Activated naive CD8-positive, alpha-beta T cell treated with anti-CD3 and anti-CD28 coated beads, Interleukin-2, amount 50 U/mL, for 24 hours (primary cell): ENCODE results near the gene ECHS1.
"Not testable (repeated sequence)": the region's sequence is repeated elsewhere in the genome, so short reads cannot be mapped to it uniquely, and the experiment has no call there.

Source experiments
- ATAC-seq: fragments of 150-1000 bp; cut with Tn5 transposase; one replicate; pipeline ENCODE4 v1.10.0; 2021
- DNase-seq: peaks from one replicate; pipeline ENCODE4 v3.0.0; 2021
- H3K27ac Mint-ChIP-seq: one replicate; pipeline ENCODE4 v1.8.0; 2021; ENCODE audit warnings: mild to moderate bottlenecking, mixed read lengths
- H3K27me3 Mint-ChIP-seq: one replicate; pipeline ENCODE4 v1.8.0; 2021; ENCODE audit warnings: mixed read lengths
- H3K36me3 Mint-ChIP-seq: one replicate; pipeline ENCODE4 v1.8.0; 2021; ENCODE audit warnings: low read depth, mixed read lengths
- H3K4me1 Mint-ChIP-seq: one replicate; pipeline ENCODE4 v1.8.0; 2021; ENCODE audit warnings: mixed read lengths
- H3K4me3 Mint-ChIP-seq: one replicate; pipeline ENCODE4 v1.8.0; 2021; ENCODE audit warnings: mild to moderate bottlenecking, moderate library complexity, mixed read lengths
- H3K9me3 Mint-ChIP-seq: one replicate; pipeline ENCODE4 v1.8.0; 2021; ENCODE audit warnings: mixed read lengths

The ECHS1 gene

GRCh38 chr10:133373174-133374090 lies at the start of gene ECHS1:
Gene ECHS1, minus strand, starts transcription at chr10:133373354. Its CDS starts 21 bp downstream, at chr10:133373333.
- peak; percentile 97 for DNase-seq
- Mint-ChIP-seq H3K9me3 (no peaks in the 10 kb centered on the region), H3K36me3 (peaks cover 4% of the 10 kb centered on the region), H3K27ac (peak within 1 kb of the TSS; percentile 67), H3K27me3 (peaks cover 1% of the 10 kb centered on the region), H3K4me3 (peak within 1 kb of the TSS; percentile 80), H3K4me1 (peaks cover 17% of the 10 kb centered on the region)
- peak; percentile 97 for ATAC-seq

GRCh38 chr10:133422223-133422806 lies 49.2 kb upstream of the ECHS1 start:
- peak overlapping the region; percentile 24 for H3K4me3 Mint-ChIP-seq
- no peak for ATAC-seq
- peaks cover 2% of the 10 kb centered on the region for H3K4me1 Mint-ChIP-seq
- DNase-seq: no peak
- H3K27me3 Mint-ChIP-seq: peaks cover 3% of the 10 kb centered on the region
- no peaks in the 10 kb centered on the region for H3K9me3 Mint-ChIP-seq
- H3K36me3 Mint-ChIP-seq: peaks cover 8% of the 10 kb centered on the region
- no peak overlapping the region for H3K27ac Mint-ChIP-seq

- Mint-ChIP-seq H3K9me3 (no peaks in the 10 kb centered on the region), H3K4me3 (no peak overlapping the region), H3K4me1 (peaks cover 2% of the 10 kb centered on the region), H3K36me3 (peaks cover 8% of the 10 kb centered on the region), H3K27ac (no peak overlapping the region), H3K27me3 (peaks cover 3% of the 10 kb centered on the region)
- DNase-seq (no peak), ATAC-seq (no peak)
Measured at GRCh38 chr10:133421336-133422222, 48.4 kb upstream of the ECHS1 start.

GRCh38 chr10:133420579-133420978 lies 47.4 kb upstream of the ECHS1 start:
- Mint-ChIP-seq H3K36me3 (peaks cover 14% of the 10 kb centered on the region), H3K9me3 (peaks cover 2% of the 10 kb centered on the region), H3K4me3 (no peak overlapping the region), H3K27ac (no peak overlapping the region), H3K4me1 (peaks cover 2% of the 10 kb centered on the region), H3K27me3 (peaks cover 3% of the 10 kb centered on the region)
- no peak for DNase-seq
- no peak for ATAC-seq

- H3K36me3 Mint-ChIP-seq: peaks cover 19% of the 10 kb centered on the region
- no peak overlapping the region for H3K27ac Mint-ChIP-seq
- H3K4me1 Mint-ChIP-seq: peaks cover 2% of the 10 kb centered on the region
- DNase-seq (no peak), ATAC-seq (no peak)
- H3K4me3 Mint-ChIP-seq: no peak overlapping the region
- peaks cover 3% of the 10 kb centered on the region for H3K27me3 Mint-ChIP-seq
- peaks cover 7% of the 10 kb centered on the region for H3K9me3 Mint-ChIP-seq
Measured at GRCh38 chr10:133420028-133420427, 46.9 kb upstream of the ECHS1 start.

- ATAC-seq: no peak
- H3K27me3 Mint-ChIP-seq: peaks cover 3% of the 10 kb centered on the region
- peaks cover 7% of the 10 kb centered on the region for H3K9me3 Mint-ChIP-seq
- no peak overlapping the region for H3K27ac Mint-ChIP-seq
- peaks cover 2% of the 10 kb centered on the region for H3K4me1 Mint-ChIP-seq
- no peak for DNase-seq
- no peak overlapping the region for H3K4me3 Mint-ChIP-seq
- H3K36me3 Mint-ChIP-seq: peaks cover 22% of the 10 kb centered on the region
Measured at GRCh38 chr10:133419211-133419950, 46.2 kb upstream of the ECHS1 start.

GRCh38 chr10:133418289-133418993 lies 45.3 kb upstream of the ECHS1 start:
- ATAC-seq: no peak
- peaks cover 7% of the 10 kb centered on the region for H3K9me3 Mint-ChIP-seq
- H3K4me1 Mint-ChIP-seq: no peaks in the 10 kb centered on the region
- peaks cover 26% of the 10 kb centered on the region for H3K36me3 Mint-ChIP-seq
- no peak overlapping the region for H3K27ac Mint-ChIP-seq
- peaks cover 3% of the 10 kb centered on the region for H3K27me3 Mint-ChIP-seq
- no peak overlapping the region for H3K4me3 Mint-ChIP-seq
- no peak for DNase-seq

GRCh38 chr10:133415752-133416151 lies 42.6 kb upstream of the ECHS1 start:
- ATAC-seq (no peak), DNase-seq (no peak)
- H3K27me3 Mint-ChIP-seq: no peaks in the 10 kb centered on the region
- H3K4me3 Mint-ChIP-seq: no peak overlapping the region
- peaks cover 50% of the 10 kb centered on the region for H3K36me3 Mint-ChIP-seq
- H3K9me3 Mint-ChIP-seq: peaks cover 24% of the 10 kb centered on the region
- no peak overlapping the region for H3K27ac Mint-ChIP-seq
- peaks cover 10% of the 10 kb centered on the region for H3K4me1 Mint-ChIP-seq

GRCh38 chr10:133414401-133414800 lies 41.2 kb upstream of the ECHS1 start:
- Mint-ChIP-seq H3K36me3 (peaks cover 62% of the 10 kb centered on the region), H3K9me3 (peaks cover 26% of the 10 kb centered on the region)
- ATAC-seq, H3K27me3 Mint-ChIP-seq, H3K27ac Mint-ChIP-seq, DNase-seq, H3K4me3 Mint-ChIP-seq, H3K4me1 Mint-ChIP-seq: not testable (repeated sequence)

GRCh38 chr10:133412381-133412711 lies 39.2 kb upstream of the ECHS1 start:
- H3K27me3 Mint-ChIP-seq: no peaks in the 10 kb centered on the region
- no peak for DNase-seq
- peaks cover 73% of the 10 kb centered on the region for H3K36me3 Mint-ChIP-seq
- H3K9me3 Mint-ChIP-seq: peaks cover 26% of the 10 kb centered on the region
- no peak overlapping the region for H3K27ac Mint-ChIP-seq
- ATAC-seq: no peak
- peaks cover 15% of the 10 kb centered on the region for H3K4me1 Mint-ChIP-seq
- H3K4me3 Mint-ChIP-seq: no peak overlapping the region

- DNase-seq (no peak), ATAC-seq (no peak)
- peaks cover 26% of the 10 kb centered on the region for H3K9me3 Mint-ChIP-seq
- peaks cover 21% of the 10 kb centered on the region for H3K4me1 Mint-ChIP-seq
- no peak overlapping the region for H3K27ac Mint-ChIP-seq
- no peaks in the 10 kb centered on the region for H3K27me3 Mint-ChIP-seq
- no peak overlapping the region for H3K4me3 Mint-ChIP-seq
- peaks cover 79% of the 10 kb centered on the region for H3K36me3 Mint-ChIP-seq
Measured at GRCh38 chr10:133411523-133412380, 38.6 kb upstream of the ECHS1 start.

- DNase-seq (no peak), ATAC-seq (peak; percentile 66)
- H3K9me3 Mint-ChIP-seq: peaks cover 3% of the 10 kb centered on the region
- H3K27me3 Mint-ChIP-seq: no peaks in the 10 kb centered on the region
- H3K4me3 Mint-ChIP-seq: no peak overlapping the region
- H3K27ac Mint-ChIP-seq: peak overlapping the region; percentile 59
- peaks cover 48% of the 10 kb centered on the region for H3K4me1 Mint-ChIP-seq
- peaks cover 72% of the 10 kb centered on the region for H3K36me3 Mint-ChIP-seq
Measured at GRCh38 chr10:133405844-133406527, 32.8 kb upstream of the ECHS1 start.
